H9 (cell line): Measurements from ENCODE around the gene MROH2A. TPM values are rescaled to one million over a fixed set of nuclear protein-coding genes. Genes with fewer than 3 reads are reported as not detected.

Experiments
- DNase-seq: peaks from one replicate; pipeline ENCODE4 v3.0.0-alpha.2; 2017
- H2AFZ ChIP-seq: one replicate; pipeline ENCODE4 v1.6.1; 2013; ENCODE audit warnings: mild to moderate bottlenecking, low read length, control low read depth, moderate library complexity
- H2AK5ac ChIP-seq: 2 replicates; pipeline ENCODE4 v1.6.1; 2013; ENCODE audit warnings: low read length, control low read depth, mixed read lengths; ENCODE audit not compliant: insufficient read length
- H2BK120ac ChIP-seq: one replicate; pipeline ENCODE4 v1.6.1; 2013; ENCODE audit warnings: low read depth, mild to moderate bottlenecking, low read length, control low read depth, inconsistent platforms; ENCODE audit not compliant: poor library complexity, severe bottlenecking
- H2BK12ac ChIP-seq: 2 replicates; pipeline ENCODE4 v1.6.1; 2013; ENCODE audit warnings: low read length, control low read depth, mixed read lengths, low read depth; ENCODE audit not compliant: insufficient read length
- H2BK15ac ChIP-seq: 2 replicates; pipeline ENCODE4 v1.6.1; 2013; ENCODE audit warnings: low read depth, low read length, control low read depth
- H2BK20ac ChIP-seq: one replicate; pipeline ENCODE4 v1.6.1; 2013; ENCODE audit warnings: low read depth, mild to moderate bottlenecking, low read length, control low read depth, inconsistent platforms; ENCODE audit not compliant: poor library complexity, severe bottlenecking
- H2BK5ac ChIP-seq: 2 replicates; pipeline ENCODE4 v1.6.1; 2013; ENCODE audit warnings: low read length, control low read depth, mixed read lengths; ENCODE audit not compliant: insufficient read length
- H3K14ac ChIP-seq: 2 replicates; pipeline ENCODE4 v1.6.1; 2013; ENCODE audit warnings: low read length, control low read depth; ENCODE audit not compliant: insufficient read depth
- H3K18ac ChIP-seq: 2 replicates; pipeline ENCODE4 v1.6.1; 2013; ENCODE audit warnings: low read depth, mild to moderate bottlenecking, mixed read lengths, low read length, control low read depth; ENCODE audit not compliant: insufficient read length
- H3K23ac ChIP-seq: 2 replicates; pipeline ENCODE4 v1.6.1; 2013; ENCODE audit warnings: low read length, control low read depth, mixed read lengths, low read depth; ENCODE audit not compliant: insufficient read length
- H3K23me2 ChIP-seq: 2 replicates; pipeline ENCODE4 v1.6.1; 2013; ENCODE audit warnings: low read depth, mild to moderate bottlenecking, mixed read lengths, low read length, control low read depth; ENCODE audit not compliant: insufficient read length, poor library complexity, severe bottlenecking
- H3K27ac ChIP-seq: 2 replicates; pipeline ENCODE4 v1.5.1; 2013; ENCODE audit warnings: low read length, control low read depth, mixed read lengths, low read depth; ENCODE audit not compliant: insufficient read length
- H3K27me3 ChIP-seq: 2 replicates; pipeline ENCODE4 v1.6.1; 2013; ENCODE audit warnings: low read length, control low read depth, inconsistent platforms; ENCODE audit not compliant: insufficient read depth
- H3K4ac ChIP-seq: 2 replicates; pipeline ENCODE4 v1.6.1; 2013; ENCODE audit warnings: low read depth, mild to moderate bottlenecking, control low read depth, inconsistent platforms, low read length, moderate library complexity
- H3K4me1 ChIP-seq: 2 replicates; pipeline ENCODE4 v1.6.1; 2013; ENCODE audit warnings: low read length, control low read depth, inconsistent platforms; ENCODE audit not compliant: insufficient read depth
- H3K4me2 ChIP-seq: 2 replicates; pipeline ENCODE4 v1.6.1; 2013; ENCODE audit warnings: low read length, control low read depth, mixed read lengths; ENCODE audit not compliant: insufficient read length, insufficient read depth
- H3K56ac ChIP-seq: 2 replicates; pipeline ENCODE4 v1.6.1; 2013; ENCODE audit warnings: low read depth, mild to moderate bottlenecking, mixed read lengths, low read length, control low read depth; ENCODE audit not compliant: insufficient read length
- H3K79me1 ChIP-seq: 2 replicates; pipeline ENCODE4 v1.6.1; 2013; ENCODE audit warnings: low read depth, mild to moderate bottlenecking, moderate library complexity, low read length, control low read depth, inconsistent platforms; ENCODE audit not compliant: insufficient read depth, poor library complexity, severe bottlenecking
- H3K79me2 ChIP-seq: 2 replicates; pipeline ENCODE4 v1.6.1; 2013; ENCODE audit warnings: low read length, control low read depth, inconsistent platforms; ENCODE audit not compliant: insufficient read depth
- H3K9ac ChIP-seq: 2 replicates; pipeline ENCODE4 v1.6.1; 2013; ENCODE audit warnings: low read length, control low read depth, mixed read lengths; ENCODE audit not compliant: insufficient read length; ENCODE audit errors: extremely low read depth
- H3K9me3 ChIP-seq: one replicate; pipeline ENCODE4 v1.6.1; 2013; ENCODE audit warnings: low read depth, low read length, inconsistent platforms; ENCODE audit not compliant: control insufficient read depth
- H3T11ph ChIP-seq: one replicate; pipeline ENCODE4 v1.6.1; 2013; ENCODE audit warnings: mild to moderate bottlenecking, low read length, control low read depth, inconsistent platforms
- H4K20me1 ChIP-seq: one replicate; pipeline ENCODE4 v1.6.1; 2013; ENCODE audit not compliant: control insufficient read depth, insufficient read length, insufficient read depth
- H4K5ac ChIP-seq: 2 replicates; pipeline ENCODE4 v1.6.1; 2013; ENCODE audit warnings: low read depth, mild to moderate bottlenecking, mixed read lengths, low read length, control low read depth; ENCODE audit not compliant: insufficient read length
- H4K8ac ChIP-seq: replicated peaks from 2 replicates; pipeline ENCODE4 v1.6.1; 2013; ENCODE audit warnings: low read length, control low read depth, mixed read lengths, low read depth; ENCODE audit not compliant: insufficient read length
- H4K91ac ChIP-seq: 2 replicates; pipeline ENCODE4 v1.6.1; 2013; ENCODE audit warnings: low read depth, mild to moderate bottlenecking, moderate library complexity, mixed read lengths, low read length, control low read depth; ENCODE audit not compliant: insufficient read length
- H3K27ac Mint-ChIP-seq, 3 experiments: 2 replicates in 2 of 3; 3 replicates in 1 of 3; pipeline ENCODE4 v1.8.0; 2020 to 2021; ENCODE audit warnings: mixed read lengths in 3 of 3, mild to moderate bottlenecking in 1 of 3, moderate library complexity in 1 of 3
- H3K27me3 Mint-ChIP-seq: 2 replicates; pipeline ENCODE4 v1.8.0; 2021; ENCODE audit warnings: low read depth, mild to moderate bottlenecking, moderate library complexity, mixed read lengths
- H3K36me3 Mint-ChIP-seq, 3 experiments: 2 replicates in 2 of 3; 3 replicates in 1 of 3; pipeline ENCODE4 v1.8.0; 2020 to 2021; ENCODE audit warnings: low read depth in 3 of 3, mixed read lengths in 3 of 3; ENCODE audit not compliant: insufficient read depth in 1 of 3
- H3K4me1 Mint-ChIP-seq, 2 experiments: 2 replicates each; pipeline ENCODE4 v1.8.0; 2020; ENCODE audit warnings: mixed read lengths in 2 of 2
- H3K4me3 Mint-ChIP-seq, 2 experiments: 2 replicates in 1 of 2; 3 replicates in 1 of 2; pipeline ENCODE4 v1.8.0; 2020 to 2021; ENCODE audit warnings: mild to moderate bottlenecking in 2 of 2, mixed read lengths in 2 of 2, moderate library complexity in 1 of 2
- H3K9me3 Mint-ChIP-seq, 2 experiments: 2 replicates in 1 of 2; 3 replicates in 1 of 2; pipeline ENCODE4 v1.8.0; 2020; ENCODE audit warnings: mild to moderate bottlenecking in 2 of 2, mixed read lengths in 2 of 2, moderate library complexity in 1 of 2
- WGBS: extraction: QIAGEN DNeasy Blood & Tissue Kit; methylation state at CpG from one replicate; pipeline ENCODE4 v1.1.7; 2013; ENCODE audit warnings: missing lambda C conversion rate, low lambda C conversion rate, mixed read lengths; ENCODE audit not compliant: insufficient read length; ENCODE audit errors: extremely low coverage; 5-methylcytosine and 5-hydroxymethylcytosine counted together
- total RNA-seq: library from RNA; stranded (reverse); gene quantifications from 2 replicates; pipeline ENCODE4 v1.2.1, GENCODE V29; 2021
- TF ChIP-seq, protein P1 (sequence below): fragments of 200-600 bp; sonication (generic); conservative IDR thresholded peaks from 3 replicates; pipeline ENCODE4 v1.8.0; 2021; ENCODE audit warnings: antibody characterized with exemption, mild to moderate bottlenecking

The MROH2A gene
- total RNA-seq, 1 experiment from 2014 or later: not detected

DNA sequence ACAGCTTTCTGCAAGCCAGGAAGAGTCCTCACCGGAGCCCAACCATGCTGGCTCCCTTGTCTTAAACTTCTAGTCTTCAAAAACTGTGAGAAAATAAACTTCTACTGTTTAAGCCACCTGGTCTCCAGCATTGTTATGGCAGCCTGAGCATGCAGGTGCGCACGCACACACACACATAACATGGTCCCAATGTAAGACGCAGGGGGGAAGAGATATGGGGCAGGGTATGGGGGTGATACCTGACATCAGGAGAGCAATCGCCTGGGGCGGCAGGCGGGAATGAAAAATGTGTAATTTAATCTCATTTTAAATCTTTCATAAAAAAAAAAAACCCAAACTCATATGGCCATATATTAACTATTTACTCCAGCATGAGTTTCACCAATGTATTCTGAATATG, 58.2 kb downstream of the MROH2A start:
- no peak overlapping the region for H3K23ac ChIP-seq
- Mint-ChIP-seq H3K27me3 (no peaks in the 10 kb centered on the region), H3K4me3 (no peak overlapping the region), H3K9me3 (no peaks in the 10 kb centered on the region), H3K27ac (0 out of 7 replicates have a peak overlapping the region, but pooled peaks of 1 of the 3 experiments have one; percentile 44), H3K36me3 (peaks cover 57 to 74% (median 71%) of the 10 kb centered on the region in 3 experiments), H3K4me1 (peaks cover 21 to 28% of the 10 kb centered on the region in 2 experiments)
- H3K27me3 ChIP-seq: no peaks in the 10 kb centered on the region
- H4K5ac ChIP-seq: no peak overlapping the region
- no peak overlapping the region for H3K4ac ChIP-seq
- H3K4me2 ChIP-seq: no peak overlapping the region
- H2BK15ac ChIP-seq: no peak overlapping the region
- WGBS: no CpG with 5 or more reads among the region's 7 CpGs
- no peak overlapping the region for H3K9ac ChIP-seq
- H4K20me1 ChIP-seq: peaks cover 4% of the 10 kb centered on the region
- H3K27ac ChIP-seq: no peak overlapping the region
- no peak overlapping the region for H4K91ac ChIP-seq
- no peak overlapping the region for H2AFZ ChIP-seq
- H3K9me3 ChIP-seq: no peaks in the 10 kb centered on the region
- H3T11ph ChIP-seq: no peak overlapping the region
- no peak overlapping the region for H3K18ac ChIP-seq
- no peak overlapping the region for H2AK5ac ChIP-seq
- H3K4me1 ChIP-seq: no peaks in the 10 kb centered on the region
- TF ChIP-seq, protein P1, sequence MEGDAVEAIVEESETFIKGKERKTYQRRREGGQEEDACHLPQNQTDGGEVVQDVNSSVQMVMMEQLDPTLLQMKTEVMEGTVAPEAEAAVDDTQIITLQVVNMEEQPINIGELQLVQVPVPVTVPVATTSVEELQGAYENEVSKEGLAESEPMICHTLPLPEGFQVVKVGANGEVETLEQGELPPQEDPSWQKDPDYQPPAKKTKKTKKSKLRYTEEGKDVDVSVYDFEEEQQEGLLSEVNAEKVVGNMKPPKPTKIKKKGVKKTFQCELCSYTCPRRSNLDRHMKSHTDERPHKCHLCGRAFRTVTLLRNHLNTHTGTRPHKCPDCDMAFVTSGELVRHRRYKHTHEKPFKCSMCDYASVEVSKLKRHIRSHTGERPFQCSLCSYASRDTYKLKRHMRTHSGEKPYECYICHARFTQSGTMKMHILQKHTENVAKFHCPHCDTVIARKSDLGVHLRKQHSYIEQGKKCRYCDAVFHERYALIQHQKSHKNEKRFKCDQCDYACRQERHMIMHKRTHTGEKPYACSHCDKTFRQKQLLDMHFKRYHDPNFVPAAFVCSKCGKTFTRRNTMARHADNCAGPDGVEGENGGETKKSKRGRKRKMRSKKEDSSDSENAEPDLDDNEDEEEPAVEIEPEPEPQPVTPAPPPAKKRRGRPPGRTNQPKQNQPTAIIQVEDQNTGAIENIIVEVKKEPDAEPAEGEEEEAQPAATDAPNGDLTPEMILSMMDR: no peak
- H3K79me1 ChIP-seq: peaks cover 13% of the 10 kb centered on the region
- H2BK5ac ChIP-seq: no peak overlapping the region
- no peak overlapping the region for H2BK120ac ChIP-seq
- no peaks in the 10 kb centered on the region for H3K23me2 ChIP-seq
- H3K56ac ChIP-seq: no peak overlapping the region
- H2BK20ac ChIP-seq: no peak overlapping the region
- DNase-seq: no peak
- H4K8ac ChIP-seq: no peak overlapping the region
- no peak overlapping the region for H3K14ac ChIP-seq
- peaks cover 17% of the 10 kb centered on the region; the same call in 1 of the 2 replicates for H3K79me2 ChIP-seq
- H2BK12ac ChIP-seq: no peak overlapping the region
